GM19438 (cell line): ENCODE measurements around the gene SERPINA9.
"Not testable (repeated sequence)": the region's sequence is repeated elsewhere in the genome, so short reads cannot be mapped to it uniquely, and the experiment has no call there.

Source experiments
- ATAC-seq: cut with Tn5 transposase; IDR thresholded peaks from one replicate; pipeline ENCODE4 v1.9.1; 2021; ENCODE audit warnings: low read depth; ENCODE audit not compliant: unreplicated experiment

The SERPINA9 gene, protein sequence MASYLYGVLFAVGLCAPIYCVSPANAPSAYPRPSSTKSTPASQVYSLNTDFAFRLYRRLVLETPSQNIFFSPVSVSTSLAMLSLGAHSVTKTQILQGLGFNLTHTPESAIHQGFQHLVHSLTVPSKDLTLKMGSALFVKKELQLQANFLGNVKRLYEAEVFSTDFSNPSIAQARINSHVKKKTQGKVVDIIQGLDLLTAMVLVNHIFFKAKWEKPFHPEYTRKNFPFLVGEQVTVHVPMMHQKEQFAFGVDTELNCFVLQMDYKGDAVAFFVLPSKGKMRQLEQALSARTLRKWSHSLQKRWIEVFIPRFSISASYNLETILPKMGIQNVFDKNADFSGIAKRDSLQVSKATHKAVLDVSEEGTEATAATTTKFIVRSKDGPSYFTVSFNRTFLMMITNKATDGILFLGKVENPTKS

DNA sequence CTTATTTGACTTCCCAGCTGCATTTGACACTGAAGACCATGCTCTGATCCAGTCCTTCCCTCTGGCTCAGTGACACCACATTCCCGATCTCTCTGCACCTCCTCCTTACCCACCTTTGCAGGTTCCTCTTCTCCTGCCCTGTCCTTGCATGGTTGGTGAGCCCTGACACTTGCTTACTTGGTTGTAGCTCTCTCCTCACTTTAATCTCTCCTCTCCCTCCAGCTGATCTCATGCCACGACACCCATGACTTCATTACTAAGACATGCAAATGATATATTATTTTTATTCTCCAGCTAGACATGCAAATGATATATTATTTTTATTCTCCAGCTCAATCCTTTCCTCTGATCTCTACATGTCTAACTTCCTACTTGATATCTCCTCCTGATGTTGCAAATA is at the start of gene SERPINA9:
Gene SERPINA9 (minus strand): TSS at position 175 of the 400 bp plus-strand sequence. CDS start 6,357 bp downstream, outside the sequence.
- ATAC-seq = no peak

DNA sequence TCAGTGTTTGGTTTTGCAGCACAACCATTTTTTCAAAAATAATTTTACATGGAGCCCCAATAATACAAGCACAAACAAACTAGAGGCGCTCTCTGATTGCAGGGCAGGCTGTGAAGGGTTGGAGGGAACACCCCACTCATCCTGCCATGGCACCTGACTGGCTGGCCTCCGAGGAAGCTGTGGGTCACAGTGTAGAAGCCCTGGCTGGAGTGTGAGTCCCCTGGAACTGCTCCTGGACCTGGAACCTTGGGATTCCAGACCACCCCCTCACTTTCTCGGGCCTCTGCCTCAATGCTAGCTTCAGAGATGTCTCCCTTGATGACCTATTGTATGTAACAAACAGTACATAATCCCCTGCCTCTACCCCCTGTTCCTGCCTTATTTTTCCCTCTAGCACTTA is 48.1 kb upstream of the SERPINA9 start:
- no peak for ATAC-seq

DNA sequence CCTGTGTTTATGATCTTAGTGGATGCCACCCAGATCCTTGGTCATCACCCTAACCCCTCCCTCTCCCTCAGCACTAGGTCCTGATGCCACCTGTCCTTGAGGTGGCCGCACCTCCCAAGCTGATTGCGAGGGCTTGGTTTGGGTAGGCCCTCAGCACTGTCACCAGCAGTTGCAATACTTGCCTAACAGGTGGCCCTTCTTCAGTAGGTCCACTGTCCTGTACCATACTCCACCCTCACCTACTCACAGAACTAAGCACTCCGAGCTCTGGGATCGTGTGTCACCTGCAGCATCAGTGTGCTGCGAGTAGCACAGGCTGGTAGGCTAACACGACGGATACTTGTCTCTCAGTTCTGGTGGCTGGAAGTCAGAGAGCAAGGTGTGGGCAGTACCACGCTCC is 47.3 kb upstream of the SERPINA9 start:
- no peak for ATAC-seq

DNA sequence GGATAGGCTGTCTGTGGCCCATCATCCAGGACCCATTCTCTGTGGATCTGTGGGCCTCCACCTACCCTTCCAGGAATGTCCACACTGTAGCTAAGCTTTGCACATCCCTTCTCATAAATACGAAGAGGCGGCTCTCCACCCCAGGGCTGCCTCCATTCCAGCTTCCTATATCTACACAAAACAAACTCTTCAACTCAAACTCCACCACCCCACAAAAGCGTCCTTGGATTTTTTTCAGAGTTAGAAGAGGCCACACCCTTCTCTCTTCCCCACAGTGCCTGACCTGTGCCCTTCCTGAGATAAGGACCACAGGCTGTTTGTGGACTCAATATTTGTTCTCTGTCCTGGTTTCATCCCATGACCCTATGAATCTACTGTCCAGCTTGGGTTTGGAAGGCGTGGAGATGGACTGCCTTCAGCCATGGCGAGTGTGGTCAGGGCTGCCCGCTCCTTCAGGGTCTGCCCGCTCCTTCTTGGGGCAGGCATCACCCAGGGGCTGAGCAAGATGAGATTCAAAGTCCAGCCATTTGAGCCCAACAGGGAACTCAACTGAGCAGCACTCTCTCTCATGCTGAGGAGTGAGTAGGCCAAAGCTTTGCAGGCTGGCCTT is 46.2 kb upstream of the SERPINA9 start:
- no peak for ATAC-seq

DNA sequence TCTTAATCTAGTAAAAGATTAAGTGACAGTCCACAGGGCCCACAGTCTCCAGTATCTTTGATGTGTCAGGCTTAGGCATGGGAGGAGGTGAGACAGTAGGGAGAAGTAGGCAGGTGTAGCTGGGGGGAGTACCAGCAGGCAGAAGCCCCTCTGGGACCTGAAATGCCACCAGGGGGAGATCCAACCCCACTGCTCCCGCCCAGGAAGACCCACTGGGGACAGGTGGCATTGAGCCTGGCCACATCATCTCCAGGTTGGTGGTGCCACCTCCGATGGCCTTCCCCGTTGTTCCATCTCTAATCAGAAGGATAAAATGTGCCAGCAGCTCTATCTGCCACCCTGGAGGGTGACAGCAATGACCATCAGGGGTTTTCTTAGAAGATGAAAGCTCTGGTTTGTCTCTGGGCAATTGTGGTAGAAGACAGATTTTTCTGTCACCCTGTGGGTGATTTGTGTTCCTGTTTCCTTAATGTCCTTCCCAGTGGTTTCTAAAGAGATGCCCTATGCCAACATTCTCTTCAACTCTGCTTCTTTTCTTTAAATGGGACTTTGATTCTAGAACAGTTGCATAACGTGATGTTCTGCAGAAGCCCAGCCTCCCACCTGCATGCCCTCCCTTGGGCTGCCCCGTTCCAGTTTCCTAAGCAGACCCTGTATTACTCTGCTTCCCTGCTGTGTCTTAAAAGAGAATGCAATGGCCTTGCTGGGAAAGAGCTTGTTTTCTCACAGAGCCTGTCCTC is 45.5 kb upstream of the SERPINA9 start:
- ATAC-seq = no peak

DNA sequence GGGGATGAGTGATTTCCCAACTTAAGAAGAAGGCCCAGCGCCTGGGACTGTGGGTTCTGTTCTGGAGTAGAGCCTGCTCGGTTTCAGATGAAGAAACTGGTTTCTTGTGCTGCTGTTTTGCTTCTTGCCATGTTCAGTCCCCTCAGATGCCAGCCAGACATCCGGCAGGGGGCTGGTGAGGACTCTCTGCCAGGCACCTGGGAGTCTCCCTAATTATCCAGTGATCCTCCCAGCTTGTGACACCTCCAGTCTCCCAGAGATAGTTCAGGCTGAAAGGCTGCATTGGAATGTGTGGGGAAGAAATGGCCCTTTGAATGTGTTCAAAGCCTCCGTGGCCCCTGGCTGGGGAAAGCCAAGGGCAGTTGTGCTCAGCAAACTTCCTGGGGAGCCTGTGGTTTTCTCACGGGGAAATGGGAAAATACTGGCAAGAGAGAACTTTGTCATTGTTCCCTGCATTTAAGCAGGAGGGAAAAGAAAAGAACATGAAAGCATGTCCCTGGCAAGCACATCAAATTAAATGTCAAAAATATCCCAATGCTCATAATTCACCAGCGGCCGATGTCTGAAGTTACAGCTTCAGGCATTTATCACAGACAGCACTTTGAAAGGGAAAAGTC is 41.8 kb upstream of the SERPINA9 start:
- ATAC-seq = no peak

DNA sequence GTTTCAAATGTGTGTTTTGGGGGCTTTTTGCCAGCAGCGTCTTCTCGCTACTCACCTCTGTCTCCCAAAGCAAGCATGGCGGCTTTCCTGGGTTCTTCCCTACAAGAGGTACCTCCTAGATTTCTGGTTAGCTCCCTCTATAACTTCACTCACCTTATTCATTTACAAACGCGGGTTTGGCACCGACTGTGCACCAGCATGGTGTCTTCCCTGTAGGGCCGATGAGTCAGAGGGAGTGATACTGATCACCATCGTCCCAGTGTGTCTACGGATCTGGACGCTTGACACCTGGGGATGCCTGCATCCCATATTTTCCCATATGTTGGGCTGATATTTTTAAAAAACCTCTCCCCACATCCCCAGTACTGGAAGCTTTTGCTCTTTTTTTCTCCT is 41.2 kb upstream of the SERPINA9 start:
- no peak for ATAC-seq

DNA sequence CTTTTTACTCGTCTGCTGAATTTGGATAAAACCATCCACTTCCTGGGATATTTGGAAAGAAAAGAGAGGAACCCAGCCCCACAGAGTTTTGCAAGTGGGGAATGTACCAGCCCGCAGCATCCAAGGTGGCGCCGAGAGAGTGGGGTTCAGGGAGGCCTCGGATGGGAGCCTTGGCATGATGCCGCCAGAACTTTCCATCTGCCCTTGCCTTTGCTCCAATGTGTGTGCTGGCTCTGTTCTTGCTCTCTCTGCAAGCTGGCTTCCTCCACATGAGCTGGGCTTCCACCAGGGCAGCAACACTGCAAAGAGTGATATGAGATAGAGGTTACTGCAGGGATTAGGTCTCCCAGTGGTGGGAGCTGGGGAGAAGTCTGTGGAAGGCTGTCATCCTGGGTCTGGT is 39.9 kb upstream of the SERPINA9 start:
- ATAC-seq = no peak

DNA sequence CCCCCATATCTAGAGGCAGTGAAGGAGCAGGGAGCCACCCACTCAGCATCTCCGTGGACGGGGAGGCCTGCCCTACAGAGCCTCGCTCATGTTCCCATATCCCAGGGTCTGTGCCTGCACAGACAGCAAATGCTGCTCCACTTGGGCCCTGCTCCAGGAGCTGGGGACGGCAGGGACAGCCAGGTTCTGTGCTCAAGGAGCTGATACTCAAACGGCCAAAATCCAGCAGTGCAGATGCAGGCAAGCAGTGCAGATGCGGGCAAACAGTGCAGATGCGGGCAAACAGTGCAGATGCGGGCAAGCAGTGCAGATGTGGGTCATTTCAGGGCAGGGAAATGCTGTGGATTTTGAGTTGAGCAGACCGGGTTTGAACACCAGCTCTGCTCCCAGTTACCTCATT is 39.4 kb upstream of the SERPINA9 start:
- no peak for ATAC-seq

DNA sequence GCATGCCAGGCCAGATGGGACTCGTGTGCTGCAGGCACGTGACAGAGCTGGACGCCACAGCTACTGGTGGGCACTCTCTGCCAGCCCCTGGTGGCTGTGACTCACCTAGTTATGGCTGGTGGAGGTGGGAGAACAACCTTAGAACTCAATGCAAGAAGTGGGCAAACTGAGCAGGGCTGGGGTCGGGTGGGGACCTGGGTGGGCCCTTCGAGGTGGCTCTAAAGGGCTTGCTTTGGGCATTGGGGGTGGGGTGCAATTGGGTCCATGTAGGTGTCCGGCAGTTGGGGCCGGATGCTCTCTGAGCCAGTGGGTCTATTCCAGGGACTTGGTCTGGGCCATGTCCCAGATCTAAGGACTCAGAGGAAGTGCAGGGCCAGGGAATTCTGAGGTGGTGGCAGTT is 38.4 kb upstream of the SERPINA9 start:
- ATAC-seq = no peak

DNA sequence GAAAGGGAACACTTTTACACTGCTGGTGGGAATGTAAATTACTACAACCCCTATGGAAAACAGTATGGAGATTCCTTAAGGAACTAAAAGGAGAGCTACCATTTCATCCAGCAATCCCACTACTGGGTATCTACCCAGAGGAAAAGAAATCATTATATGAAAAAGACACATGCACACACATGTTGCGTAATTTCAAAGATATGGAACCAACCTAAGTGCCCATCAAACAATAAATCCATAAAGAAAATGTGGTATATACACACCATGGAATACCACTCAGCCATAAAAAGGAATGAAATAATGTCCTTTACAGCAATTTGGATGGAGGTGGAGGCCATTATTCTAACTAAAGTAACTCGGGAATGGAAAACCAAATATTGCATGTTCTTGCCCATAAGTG is 34.5 kb upstream of the SERPINA9 start:
- ATAC-seq = not testable (repeated sequence)

DNA sequence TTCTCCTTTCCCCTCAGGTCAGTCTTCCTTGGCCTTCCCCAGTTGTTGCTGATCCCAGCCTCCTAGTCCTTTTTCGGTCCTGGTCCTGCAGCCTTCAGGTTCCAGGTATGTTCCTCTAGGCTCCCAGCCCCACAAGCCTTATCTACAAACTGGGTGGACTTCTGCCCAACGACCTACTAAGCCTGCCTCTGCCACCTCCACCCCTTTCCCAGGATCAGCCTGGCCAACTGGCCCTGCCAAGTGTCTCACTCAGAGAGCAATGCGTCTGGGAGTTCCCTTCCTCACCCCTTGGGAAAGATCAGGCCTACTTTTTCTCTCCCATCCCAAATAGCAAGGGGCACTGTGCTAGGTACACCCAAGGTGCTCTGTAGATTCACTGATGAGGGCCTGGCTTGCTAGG is 33.4 kb upstream of the SERPINA9 start, which contains the start of gene SERPINA12:
Gene SERPINA12 (minus strand): TSS at position 114 of the 400 bp plus-strand sequence. CDS start 11,072 bp downstream, outside the sequence.
- no peak for ATAC-seq

DNA sequence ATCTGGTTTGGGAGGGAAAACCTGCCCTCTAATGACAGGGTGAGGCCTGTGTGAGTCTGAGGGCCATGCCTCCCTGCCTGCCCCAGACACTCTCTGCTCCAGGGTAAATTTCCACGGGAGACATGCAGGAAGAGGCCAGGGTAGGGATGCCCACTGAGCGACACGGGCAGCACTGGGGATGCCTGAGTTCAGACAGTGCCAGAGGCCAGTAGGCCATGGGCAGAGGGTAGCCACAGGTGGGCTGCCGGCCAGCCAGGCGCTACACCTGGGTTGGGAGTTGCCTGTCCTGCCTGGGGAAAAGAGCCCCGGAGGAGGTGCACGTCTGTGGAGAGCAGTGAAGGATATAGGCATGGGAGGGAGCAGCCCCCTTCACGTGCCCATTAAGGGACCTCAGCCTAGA is 29.6 kb upstream of the SERPINA9 start:
- no peak for ATAC-seq

DNA sequence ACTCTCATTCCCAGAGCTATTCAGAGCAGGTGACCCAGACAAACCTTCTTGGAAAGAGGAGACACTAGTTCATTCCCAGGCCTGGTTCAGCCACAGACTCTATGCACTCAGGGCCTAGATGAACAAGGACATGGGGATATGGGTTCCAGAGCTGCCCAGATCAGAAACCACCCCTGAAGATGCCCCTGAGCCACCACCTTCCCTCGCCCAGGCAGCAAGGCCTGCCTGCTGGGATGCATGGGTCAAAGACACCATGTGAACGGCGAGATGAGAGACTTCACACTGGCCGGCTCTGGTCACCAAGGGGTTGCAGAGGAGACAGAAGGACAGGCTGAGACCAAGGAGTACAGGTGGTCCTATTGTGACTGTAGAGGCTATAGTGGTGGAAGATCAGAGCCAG is 29.2 kb upstream of the SERPINA9 start:
- ATAC-seq = no peak

DNA sequence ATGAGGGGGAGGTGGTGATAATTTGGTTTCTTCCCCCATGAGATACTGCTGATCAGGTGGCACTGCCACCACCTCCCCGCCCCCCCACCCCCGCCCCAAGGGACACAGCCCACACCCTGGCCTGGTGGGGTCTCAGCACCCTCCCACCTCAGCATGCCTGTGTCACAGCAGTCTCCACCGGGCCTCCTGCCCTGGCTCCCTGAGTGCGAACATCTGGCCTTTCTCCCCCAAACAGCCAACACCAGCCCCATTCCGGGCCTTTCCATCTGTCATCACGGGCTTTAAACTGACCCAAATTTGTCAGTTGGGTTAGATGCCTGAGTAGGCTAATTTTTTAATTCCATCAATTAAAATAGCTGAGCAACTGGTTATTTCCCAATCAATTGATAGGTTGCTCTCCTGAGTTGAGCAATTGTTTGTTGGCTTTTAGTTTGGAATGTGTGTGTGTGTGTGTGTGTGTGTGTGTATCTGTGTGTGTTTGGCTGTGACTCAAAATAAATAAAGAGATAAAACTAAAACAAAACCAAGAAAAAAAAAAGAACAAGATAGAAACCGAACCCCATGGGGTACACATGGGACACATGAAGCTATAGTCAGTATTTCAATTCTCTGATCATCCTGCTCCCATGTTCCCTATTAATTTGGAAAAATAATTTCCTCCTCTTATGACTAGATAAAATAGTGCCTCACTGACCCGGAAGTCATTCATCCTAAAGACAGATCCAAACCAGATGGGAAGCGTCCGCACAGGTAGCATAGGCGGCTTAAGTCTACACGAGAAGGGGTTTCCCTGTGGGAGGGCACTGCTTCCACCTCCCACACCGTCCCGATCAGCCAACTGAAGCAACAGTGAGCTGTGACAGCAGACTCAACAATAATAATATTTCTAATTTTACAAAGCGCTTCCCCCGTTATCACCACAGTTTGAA is 25.9 kb upstream of the SERPINA9 start:
- no peak for ATAC-seq

DNA sequence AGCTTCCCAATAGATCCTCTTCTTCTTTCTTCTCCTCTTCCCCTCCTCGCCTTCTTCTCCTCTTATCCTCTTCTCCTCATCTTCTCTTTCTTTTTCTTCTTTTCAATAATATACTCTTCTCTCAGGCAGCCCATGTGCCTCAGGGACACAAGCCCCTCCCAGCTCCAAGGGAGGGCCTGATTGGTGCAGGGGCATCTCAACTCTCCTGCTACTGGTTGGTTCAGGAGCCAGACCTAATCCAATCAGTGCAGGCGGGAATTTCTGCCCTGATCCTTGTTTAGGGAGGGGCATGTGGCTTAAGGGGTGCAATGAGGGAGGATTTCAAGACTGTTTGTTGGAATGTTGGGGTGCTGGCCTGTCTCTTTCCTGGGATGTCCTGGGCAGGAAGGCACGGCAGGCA is 24.3 kb upstream of the SERPINA9 start:
- ATAC-seq = no peak

DNA sequence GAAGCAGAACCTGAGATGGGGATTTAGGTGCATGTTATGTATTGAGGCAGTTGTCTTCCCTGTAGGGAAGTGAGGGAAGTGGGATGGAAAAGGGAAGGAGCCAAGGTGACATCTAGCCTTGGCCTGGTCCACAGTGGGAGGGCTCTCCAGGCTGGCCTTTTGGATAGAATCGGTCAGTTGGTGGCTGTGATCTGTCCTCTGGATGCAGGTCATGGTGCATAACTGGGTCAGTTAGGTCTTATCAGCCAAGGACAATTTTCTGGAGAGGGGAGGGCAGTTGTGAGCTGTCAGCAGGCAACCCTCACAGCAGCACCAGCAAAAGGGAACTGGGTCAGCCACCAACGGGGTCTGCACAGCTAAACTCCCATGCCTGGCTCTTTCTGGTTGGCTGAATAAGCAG is 23.7 kb upstream of the SERPINA9 start:
- ATAC-seq = no peak

DNA sequence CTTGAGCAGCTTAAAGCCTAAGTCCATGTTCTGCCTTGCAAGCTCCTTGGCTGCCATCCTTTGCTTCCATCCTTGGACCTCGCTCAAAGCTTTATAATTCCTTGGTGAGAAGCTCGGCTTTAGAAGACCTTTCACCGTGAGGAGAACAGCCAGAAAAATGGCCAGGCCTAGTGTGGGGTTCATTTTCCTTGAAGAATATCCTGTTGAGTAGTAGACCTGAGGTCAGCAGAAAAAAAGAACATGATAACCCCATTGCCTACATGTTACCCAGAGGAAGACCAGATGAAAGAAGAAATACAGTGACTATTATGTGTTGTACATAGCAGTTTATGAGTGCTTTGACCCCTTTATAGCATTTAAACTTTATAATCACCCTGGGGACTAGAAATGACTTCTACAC is 22.2 kb upstream of the SERPINA9 start:
- no peak for ATAC-seq

DNA sequence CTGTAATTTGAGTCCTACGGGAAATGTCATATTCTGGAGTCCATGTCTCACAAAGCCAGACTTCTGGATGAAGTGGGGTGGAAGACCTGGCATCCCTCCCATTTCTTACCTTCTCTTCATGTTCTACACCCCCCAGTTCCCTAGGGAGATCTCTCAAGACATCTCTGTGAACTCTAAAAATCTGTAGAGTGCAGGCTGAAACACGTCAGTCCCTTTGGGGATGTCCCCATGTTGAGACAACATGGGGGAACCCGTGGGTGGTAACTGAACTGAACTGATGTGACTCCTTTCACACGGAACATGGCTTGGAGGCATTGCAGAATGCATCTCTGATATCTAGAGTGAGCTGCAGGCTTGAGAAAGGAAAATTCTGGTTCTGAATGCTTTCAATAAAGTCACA is 18.1 kb upstream of the SERPINA9 start:
- no peak for ATAC-seq

DNA sequence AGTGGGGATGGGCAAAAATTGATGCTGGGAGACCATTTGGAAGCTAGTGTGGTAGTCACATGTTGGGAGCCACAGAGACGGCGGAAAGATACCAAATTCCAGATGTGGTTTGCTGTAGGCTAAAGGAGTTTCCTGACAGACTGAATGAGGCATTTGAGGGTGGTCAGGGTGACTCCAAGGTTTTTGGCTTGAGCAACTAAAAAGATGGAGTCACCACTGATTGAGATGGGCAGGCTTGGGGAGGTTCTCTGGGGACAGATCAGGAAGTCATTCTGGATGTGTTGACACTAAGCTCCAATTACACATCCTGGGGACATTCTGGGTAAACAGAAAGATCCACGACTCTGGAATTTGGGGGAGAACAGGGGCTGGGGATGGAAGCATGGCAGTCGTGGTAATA is 15.5 kb upstream of the SERPINA9 start:
- ATAC-seq = no peak
